Measurements from ENCODE around the gene CPTP. TPM values are rescaled to one million over a fixed set of nuclear protein-coding genes. Genes with fewer than 3 reads are reported as not detected.
A peak's percentile ranks its signal among the peaks of the same experiment; 100 is the strongest.

The CPTP gene
- total RNA-seq, 4 donors from 2014 or later: 15.4 to 44.9 (median 31.5) TPM

DNA sequence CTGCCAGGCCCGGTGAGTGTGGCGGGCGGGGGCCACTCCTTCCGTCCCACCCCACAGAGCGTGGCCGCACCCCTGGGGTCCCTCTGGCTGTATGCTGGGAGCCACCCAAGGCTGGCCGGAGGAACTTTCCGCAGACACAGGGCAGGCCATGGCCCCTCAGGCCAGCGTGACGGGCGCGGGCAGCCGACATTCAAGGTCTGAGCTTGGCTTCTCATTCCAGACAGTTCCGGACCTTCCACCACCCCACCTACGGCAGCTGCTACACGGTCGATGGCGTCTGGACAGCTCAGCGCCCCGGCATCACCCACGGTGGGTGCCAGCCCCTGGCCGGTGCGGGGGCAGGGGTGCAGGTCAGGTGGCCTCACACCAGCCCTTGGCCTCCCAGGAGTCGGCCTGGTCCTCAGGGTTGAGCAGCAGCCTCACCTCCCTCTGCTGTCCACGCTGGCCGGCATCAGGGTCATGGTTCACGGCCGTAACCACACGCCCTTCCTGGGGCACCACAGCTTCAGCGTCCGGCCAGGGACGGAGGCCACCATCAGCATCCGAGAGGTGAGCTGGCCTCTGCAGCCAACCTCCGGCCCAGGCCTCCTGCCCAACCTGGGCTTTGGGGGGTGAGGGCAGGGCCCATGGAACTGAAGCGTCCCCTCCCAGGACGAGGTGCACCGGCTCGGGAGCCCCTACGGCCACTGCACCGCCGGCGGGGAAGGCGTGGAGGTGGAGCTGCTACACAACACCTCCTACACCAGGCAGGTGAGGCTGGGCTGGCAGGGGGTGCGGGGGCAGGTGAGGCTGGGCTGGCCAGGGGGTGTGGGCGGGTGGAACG lies 37.1 kb upstream of the CPTP start:
- H3K27me3 ChIP-seq: peaks cover 0 to 38% (median 1%) of the 10 kb centered on the region in 4 donors
- no peak overlapping the region for H3K27ac ChIP-seq (replicated peaks in 1 of 4)
- no peaks in the 10 kb centered on the region for H3K36me3 ChIP-seq
- DNase-seq (ENCODE audit: extremely low spot score): no peak
- peaks cover 0 to 20% (median 14%) of the 10 kb centered on the region in 4 donors for H3K4me1 ChIP-seq
- 84% methylated on average over 10 of the region's 46 CpGs for WGBS
- H3K4me3 ChIP-seq: no peak overlapping the region
- intact Hi-C loops (cut with DNase I): no loop called here
- H3K9me3 ChIP-seq: no peaks in the 10 kb centered on the region
- TF ChIP-seq, protein P1, sequence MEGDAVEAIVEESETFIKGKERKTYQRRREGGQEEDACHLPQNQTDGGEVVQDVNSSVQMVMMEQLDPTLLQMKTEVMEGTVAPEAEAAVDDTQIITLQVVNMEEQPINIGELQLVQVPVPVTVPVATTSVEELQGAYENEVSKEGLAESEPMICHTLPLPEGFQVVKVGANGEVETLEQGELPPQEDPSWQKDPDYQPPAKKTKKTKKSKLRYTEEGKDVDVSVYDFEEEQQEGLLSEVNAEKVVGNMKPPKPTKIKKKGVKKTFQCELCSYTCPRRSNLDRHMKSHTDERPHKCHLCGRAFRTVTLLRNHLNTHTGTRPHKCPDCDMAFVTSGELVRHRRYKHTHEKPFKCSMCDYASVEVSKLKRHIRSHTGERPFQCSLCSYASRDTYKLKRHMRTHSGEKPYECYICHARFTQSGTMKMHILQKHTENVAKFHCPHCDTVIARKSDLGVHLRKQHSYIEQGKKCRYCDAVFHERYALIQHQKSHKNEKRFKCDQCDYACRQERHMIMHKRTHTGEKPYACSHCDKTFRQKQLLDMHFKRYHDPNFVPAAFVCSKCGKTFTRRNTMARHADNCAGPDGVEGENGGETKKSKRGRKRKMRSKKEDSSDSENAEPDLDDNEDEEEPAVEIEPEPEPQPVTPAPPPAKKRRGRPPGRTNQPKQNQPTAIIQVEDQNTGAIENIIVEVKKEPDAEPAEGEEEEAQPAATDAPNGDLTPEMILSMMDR (IDR thresholded peaks at IDR 0.05): no peak
- TF ChIP-seq POLR2A (IDR thresholded peaks at IDR 0.05; ENCODE audit: low read depth) (no peak), POLR2AphosphoS5 (IDR thresholded peaks at IDR 0.05) (no peak), EP300 (IDR thresholded peaks at IDR 0.05) (no peak)

- Histone ChIP-seq H3K27me3 (peaks cover 0 to 27% (median 1%) of the 10 kb centered on the region in 4 donors), H3K4me1 (peaks cover 0 to 20% (median 14%) of the 10 kb centered on the region in 4 donors), H3K36me3 (peaks cover 0 to 26% (median 20%) of the 10 kb centered on the region in 4 donors), H3K9me3 (no peaks in the 10 kb centered on the region), H3K4me3 (no peak overlapping the region), H3K27ac (replicated peaks in 1 of 4) (no peak overlapping the region)
- intact Hi-C loops (cut with DNase I): loop anchor here (2.0 to 5.0 kb wide), 2 partner anchors 167 to 258 kb away; no protein-coding TSS in a partner anchor
- no peak for TF ChIP-seq EP300 (IDR thresholded peaks at IDR 0.05)
- TF ChIP-seq, protein P1 (IDR thresholded peaks at IDR 0.05): peak; percentile 51 to 70 (median 63)
- DNase-seq (ENCODE audit: extremely low spot score): no peak
- 43% methylated on average over 12 of the region's 15 CpGs for WGBS
Measured at GRCh38 chr1:1290238-1290731, 34.3 kb upstream of the CPTP start.

DNA sequence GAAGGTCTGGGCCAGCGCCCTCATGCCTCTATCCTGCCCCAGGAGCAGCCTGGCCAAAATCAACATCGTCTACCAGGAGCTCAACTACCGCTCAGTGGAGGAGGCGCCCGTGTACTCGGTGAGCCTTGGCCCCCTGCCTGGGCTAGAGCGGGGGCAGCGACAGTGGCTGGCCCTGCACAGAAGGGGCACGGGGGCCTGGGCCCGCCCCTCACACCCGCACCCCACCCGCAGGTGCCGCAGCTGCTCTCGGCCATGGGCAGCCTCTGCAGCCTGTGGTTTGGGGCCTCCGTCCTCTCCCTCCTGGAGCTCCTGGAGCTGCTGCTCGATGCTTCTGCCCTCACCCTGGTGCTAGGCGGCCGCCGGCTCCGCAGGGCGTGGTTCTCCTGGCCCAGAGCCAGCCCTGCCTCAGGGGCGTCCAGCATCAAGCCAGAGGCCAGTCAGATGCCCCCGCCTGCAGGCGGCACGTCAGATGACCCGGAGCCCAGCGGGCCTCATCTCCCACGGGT lies 33.5 kb upstream of the CPTP start:
- TF ChIP-seq EP300 (IDR thresholded peaks at IDR 0.05): no peak
- TF ChIP-seq POLR2AphosphoS5 (IDR thresholded peaks at IDR 0.05): peak in 1 of 2 donors; percentile 2
- TF ChIP-seq POLR2A (IDR thresholded peaks at IDR 0.05; ENCODE audit: low read depth): no peak
- TF ChIP-seq, protein P1 (IDR thresholded peaks at IDR 0.05): no peak
- H3K27ac ChIP-seq (replicated peaks in 1 of 4): no peak overlapping the region
- H3K4me1 ChIP-seq: peaks cover 0 to 20% (median 14%) of the 10 kb centered on the region in 4 donors
- WGBS: 46% methylated on average over 12 of the region's 28 CpGs
- H3K36me3 ChIP-seq: peaks cover 0 to 34% (median 28%) of the 10 kb centered on the region in 4 donors
- peaks cover 0 to 19% (median 1%) of the 10 kb centered on the region in 4 donors for H3K27me3 ChIP-seq
- H3K4me3 ChIP-seq: no peak overlapping the region
- intact Hi-C loops (cut with DNase I): loop anchor here (2.0 to 5.0 kb wide), 2 partner anchors 168 to 259 kb away; no protein-coding TSS in a partner anchor
- no peak for DNase-seq (ENCODE audit: extremely low spot score)
- no peaks in the 10 kb centered on the region for H3K9me3 ChIP-seq

DNA sequence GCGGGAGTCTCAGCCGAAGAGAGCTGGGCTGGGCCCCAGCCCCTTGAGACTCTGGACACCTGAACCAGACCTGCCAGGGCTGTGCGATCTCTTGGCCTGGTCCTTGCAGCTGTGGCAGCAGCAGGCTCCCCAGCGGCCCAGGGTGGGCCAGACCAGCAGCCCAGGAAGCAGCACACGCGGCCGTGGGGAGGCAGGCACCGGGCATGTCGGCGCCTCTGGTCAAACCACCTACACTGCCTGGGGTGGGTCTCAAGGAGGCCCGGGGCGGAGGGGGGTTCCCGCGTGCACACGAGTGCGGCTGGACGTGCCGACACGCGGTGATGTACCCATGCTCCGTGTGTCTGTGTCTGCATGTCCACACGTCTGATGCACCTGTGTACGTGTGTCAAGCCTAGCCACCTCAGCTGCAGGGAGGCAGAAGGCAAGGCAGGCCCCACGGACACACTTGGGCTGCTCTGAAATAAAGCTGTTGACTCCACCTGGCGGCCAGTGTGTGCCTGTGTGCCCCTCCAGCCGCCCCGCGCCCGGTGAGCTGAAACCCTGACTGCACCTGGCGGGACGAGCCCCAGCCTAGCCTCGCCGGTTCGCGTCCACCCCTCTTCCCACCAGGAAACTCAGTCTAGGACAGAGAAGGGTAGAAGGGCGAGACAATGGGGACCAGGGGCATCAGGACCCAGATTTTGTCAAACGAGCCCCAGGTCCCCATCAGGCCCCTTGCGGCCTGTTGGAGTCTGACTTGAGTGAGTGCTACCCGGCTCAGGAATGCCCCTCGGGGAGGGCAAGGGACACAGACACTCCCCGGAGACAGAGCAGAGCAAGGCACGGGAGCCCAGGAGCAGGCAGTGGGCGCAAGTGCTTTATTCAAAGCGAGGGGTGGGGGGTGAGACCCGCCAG lies 32.8 kb upstream of the CPTP start:
- Histone ChIP-seq H3K27ac (replicated peaks in 1 of 4) (no peak overlapping the region), H3K9me3 (no peaks in the 10 kb centered on the region), H3K27me3 (peaks cover 0 to 12% (median 0%) of the 10 kb centered on the region in 4 donors), H3K4me1 (peaks cover 0 to 20% (median 14%) of the 10 kb centered on the region in 4 donors), H3K4me3 (no peak overlapping the region), H3K36me3 (peaks cover 3 to 41% (median 35%) of the 10 kb centered on the region in 4 donors)
- peak; percentile 93 for DNase-seq (ENCODE audit: extremely low spot score)
- intact Hi-C loops (cut with DNase I): loop anchor here (2.0 to 5.0 kb wide), 2 partner anchors 169 to 259 kb away; no protein-coding TSS in a partner anchor
- TF ChIP-seq, protein P1 (IDR thresholded peaks at IDR 0.05): peak; percentile 56 to 74 (median 66)
- TF ChIP-seq POLR2A (IDR thresholded peaks at IDR 0.05; ENCODE audit: low read depth) (no peak), POLR2AphosphoS5 (IDR thresholded peaks at IDR 0.05) (peak in 1 of 2 donors; percentile 5)
- 66% methylated on average over 7 of the region's 45 CpGs for WGBS

Data from esophagus muscularis mucosa (tissue), 4 donors.